ENCODE data around the gene COL2A1.

Gene COL2A1

DNA sequence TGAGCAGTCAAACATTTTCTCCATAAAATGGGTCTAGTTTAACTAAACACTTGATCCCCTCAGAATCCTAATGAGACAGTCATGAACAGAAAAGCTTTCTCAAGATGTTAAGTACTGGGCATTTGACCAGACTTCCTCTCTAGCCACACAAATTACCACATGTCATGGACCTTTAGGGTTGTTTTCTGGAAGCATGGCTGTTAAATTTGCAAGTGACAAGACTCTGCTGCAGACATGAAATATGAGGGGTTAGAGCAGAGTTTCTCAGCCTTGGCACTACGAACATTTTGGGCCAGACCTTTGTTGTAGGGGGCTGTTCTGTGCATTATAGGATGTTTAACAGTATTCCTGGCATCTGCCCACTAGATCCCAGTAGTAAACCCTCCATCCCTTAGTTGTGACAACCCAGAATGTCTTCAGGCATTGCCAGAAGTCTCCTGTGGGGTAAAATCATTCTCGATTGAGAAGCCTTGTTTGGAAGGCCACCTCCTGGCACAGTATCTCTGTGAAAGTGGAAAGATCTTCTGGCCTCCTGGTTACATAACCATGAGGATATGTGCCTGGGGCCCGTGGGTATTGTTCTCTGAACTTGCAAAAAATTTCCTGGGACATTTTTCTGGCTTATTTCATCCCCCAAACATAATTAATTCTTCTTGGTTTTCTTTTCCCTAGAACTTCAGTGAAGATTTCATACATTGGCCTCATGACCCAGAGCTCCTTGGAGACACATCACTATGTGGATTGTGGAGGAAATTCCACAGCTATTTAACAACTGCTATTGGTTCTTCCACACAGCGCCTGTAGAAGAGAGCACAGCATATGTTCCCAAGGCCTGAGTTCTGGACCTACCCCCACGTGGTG, 36.6 kb downstream of the COL2A1 start:
- no peak overlapping the region for H3K9ac ChIP-seq (ENCODE audit: low read length)
- H4K20me1 ChIP-seq (ENCODE audit: insufficient read depth, low read length) = no peaks in the 10 kb centered on the region
- peaks cover 38% of the 10 kb centered on the region for H3K36me3 ChIP-seq (replicated peaks; ENCODE audit: low read depth, low read length)
- peaks cover 9% of the 10 kb centered on the region; the same call in 1 of the 2 replicates for H3K4me1 ChIP-seq (ENCODE audit: low read length)
- no peaks in the 10 kb centered on the region for H3K9me3 ChIP-seq (ENCODE audit: insufficient read depth, low read length)
- no peaks in the 10 kb centered on the region; the same call in 1 of the 2 replicates for H3K27me3 ChIP-seq (ENCODE audit: low read depth, low read length)
- H2AFZ ChIP-seq (ENCODE audit: low read depth, low read length) = no peak overlapping the region
- no peak overlapping the region for H3K27ac ChIP-seq (ENCODE audit: low read length)
- no peak overlapping the region for H3K4me3 ChIP-seq (ENCODE audit: low read length)
- no peak overlapping the region for H3K4me2 ChIP-seq (ENCODE audit: low read length)
- no peak for TF ChIP-seq EZH2phosphoT487 (IDR thresholded peaks at IDR 0.05; ENCODE audit: low read depth)
- no peak for TF ChIP-seq CTCF (IDR thresholded peaks at IDR 0.05; ENCODE audit: low read depth, low read length)
- H3K79me2 ChIP-seq (ENCODE audit: low read length) = peaks cover 6% of the 10 kb centered on the region

DNA sequence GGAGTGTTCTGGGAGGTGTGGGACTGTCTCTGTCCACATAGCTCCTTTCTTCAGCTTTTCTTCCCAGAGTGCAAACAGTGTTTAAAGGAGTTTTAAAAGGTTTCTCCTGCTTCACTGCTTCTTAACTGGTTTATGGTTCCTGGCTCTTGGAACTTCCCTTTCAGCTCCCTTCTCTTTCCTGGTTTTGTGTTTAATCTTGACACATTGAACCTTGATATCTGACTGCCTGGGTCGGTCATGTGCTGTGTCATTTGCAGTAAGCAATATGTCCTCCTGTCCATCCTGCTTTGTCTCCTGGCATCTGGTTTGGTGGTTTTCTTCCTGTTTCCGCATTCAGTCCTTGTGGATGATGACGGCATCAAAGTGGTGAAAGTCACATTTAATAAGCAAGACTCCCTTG, 38.7 kb downstream of the COL2A1 start:
- Histone ChIP-seq H3K9ac (ENCODE audit: low read length) (no peak overlapping the region), H3K4me2 (ENCODE audit: low read length) (no peak overlapping the region), H3K36me3 (replicated peaks; ENCODE audit: low read depth, low read length) (peaks cover 38% of the 10 kb centered on the region)

DNA sequence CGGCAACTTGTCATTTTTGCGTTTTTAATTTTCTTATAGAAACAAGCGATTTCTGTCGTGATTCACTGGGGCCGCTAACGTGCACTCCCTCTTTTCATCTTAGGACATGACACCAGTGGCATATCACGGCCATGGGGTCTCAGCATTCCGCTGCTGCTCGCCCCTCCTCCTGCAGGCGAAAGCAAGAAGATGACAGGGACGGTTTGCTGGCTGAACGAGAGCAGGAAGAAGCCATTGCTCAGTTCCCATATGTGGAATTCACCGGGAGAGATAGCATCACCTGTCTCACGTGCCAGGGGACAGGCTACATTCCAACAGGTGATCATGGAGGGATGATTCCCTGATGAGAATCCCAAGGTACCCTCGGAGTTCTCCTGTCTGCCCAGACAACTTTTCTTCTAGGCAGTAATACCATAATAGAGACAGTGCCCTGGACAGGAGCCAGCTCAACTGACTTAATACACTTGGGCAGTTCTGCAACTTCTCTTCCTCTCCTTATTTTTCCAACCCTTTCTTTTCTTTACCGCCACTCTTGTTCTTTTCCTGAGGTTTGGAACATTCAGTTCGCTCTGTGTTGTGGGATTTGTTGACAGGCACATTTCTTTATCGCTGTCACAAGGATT, 40.1 kb downstream of the COL2A1 start:
- H4K20me1 ChIP-seq (ENCODE audit: insufficient read depth, low read length) = no peaks in the 10 kb centered on the region
- H3K4me1 ChIP-seq (ENCODE audit: low read length) = peaks cover 9% of the 10 kb centered on the region; the same call in 1 of the 2 replicates
- peak overlapping the region; percentile 80 for H3K4me2 ChIP-seq (ENCODE audit: low read length)
- H3K27me3 ChIP-seq (ENCODE audit: low read depth, low read length) = peaks cover 9% of the 10 kb centered on the region
- H3K27ac ChIP-seq (ENCODE audit: low read length) = no peak overlapping the region
- peak overlapping the region; percentile 87 for H3K4me3 ChIP-seq (ENCODE audit: low read length)
- H3K36me3 ChIP-seq (replicated peaks; ENCODE audit: low read depth, low read length) = peaks cover 35% of the 10 kb centered on the region
- H3K79me2 ChIP-seq (ENCODE audit: low read length) = peaks cover 6% of the 10 kb centered on the region
- TF ChIP-seq CTCF (IDR thresholded peaks at IDR 0.05; ENCODE audit: low read depth, low read length) (no peak), EZH2phosphoT487 (IDR thresholded peaks at IDR 0.05; ENCODE audit: low read depth) (no peak)
- H2AFZ ChIP-seq (ENCODE audit: low read depth, low read length) = peak overlapping the region; percentile 84; the same call in 1 of the 2 replicates
- H3K9me3 ChIP-seq (ENCODE audit: insufficient read depth, low read length) = no peaks in the 10 kb centered on the region
- H3K9ac ChIP-seq (ENCODE audit: low read length) = peak overlapping the region; percentile 78

More for the DNA sequence above, 38.7 kb downstream of the COL2A1 start:
- Histone ChIP-seq H3K79me2 (ENCODE audit: low read length) (peaks cover 6% of the 10 kb centered on the region), H3K27me3 (ENCODE audit: low read depth, low read length) (peaks cover 9% of the 10 kb centered on the region), H2AFZ (ENCODE audit: low read depth, low read length) (no peak overlapping the region), H4K20me1 (ENCODE audit: insufficient read depth, low read length) (no peaks in the 10 kb centered on the region), H3K4me3 (ENCODE audit: low read length) (no peak overlapping the region), H3K4me1 (ENCODE audit: low read length) (peaks cover 9% of the 10 kb centered on the region; the same call in 1 of the 2 replicates), H3K9me3 (ENCODE audit: insufficient read depth, low read length) (no peaks in the 10 kb centered on the region), H3K27ac (ENCODE audit: low read length) (no peak overlapping the region)
- no peak for TF ChIP-seq CTCF (IDR thresholded peaks at IDR 0.05; ENCODE audit: low read depth, low read length)
- no peak for TF ChIP-seq EZH2phosphoT487 (IDR thresholded peaks at IDR 0.05; ENCODE audit: low read depth)
